ENCODE measurements around the gene PSMB11.

DNA sequence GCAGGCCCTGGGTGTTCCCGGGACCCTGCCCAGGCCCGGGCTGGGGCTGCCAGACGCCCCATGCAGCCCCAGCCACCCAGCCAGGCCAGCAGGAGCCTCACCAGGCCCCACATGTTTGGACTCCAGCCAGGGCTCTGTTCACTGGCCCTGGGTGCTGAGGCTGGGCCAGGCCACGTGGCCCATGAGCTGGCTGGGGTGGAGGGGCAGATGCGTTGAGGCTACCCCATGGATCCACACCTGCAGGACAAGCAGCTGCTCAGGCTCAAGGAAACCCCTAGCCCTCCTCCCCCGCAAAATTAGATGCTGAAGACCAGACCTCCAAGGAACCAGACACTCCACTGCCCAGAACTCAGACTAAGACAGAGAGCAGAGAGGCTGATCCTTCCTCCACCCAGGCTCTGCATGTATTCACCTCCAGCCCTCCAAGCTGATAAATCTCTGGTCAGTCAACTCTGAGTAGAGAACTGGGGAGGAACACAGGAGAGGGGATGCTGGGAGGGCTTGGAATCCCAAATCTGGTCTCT, 13.7 kb downstream of the PSMB11 start:
- TF ChIP-seq, protein P1, sequence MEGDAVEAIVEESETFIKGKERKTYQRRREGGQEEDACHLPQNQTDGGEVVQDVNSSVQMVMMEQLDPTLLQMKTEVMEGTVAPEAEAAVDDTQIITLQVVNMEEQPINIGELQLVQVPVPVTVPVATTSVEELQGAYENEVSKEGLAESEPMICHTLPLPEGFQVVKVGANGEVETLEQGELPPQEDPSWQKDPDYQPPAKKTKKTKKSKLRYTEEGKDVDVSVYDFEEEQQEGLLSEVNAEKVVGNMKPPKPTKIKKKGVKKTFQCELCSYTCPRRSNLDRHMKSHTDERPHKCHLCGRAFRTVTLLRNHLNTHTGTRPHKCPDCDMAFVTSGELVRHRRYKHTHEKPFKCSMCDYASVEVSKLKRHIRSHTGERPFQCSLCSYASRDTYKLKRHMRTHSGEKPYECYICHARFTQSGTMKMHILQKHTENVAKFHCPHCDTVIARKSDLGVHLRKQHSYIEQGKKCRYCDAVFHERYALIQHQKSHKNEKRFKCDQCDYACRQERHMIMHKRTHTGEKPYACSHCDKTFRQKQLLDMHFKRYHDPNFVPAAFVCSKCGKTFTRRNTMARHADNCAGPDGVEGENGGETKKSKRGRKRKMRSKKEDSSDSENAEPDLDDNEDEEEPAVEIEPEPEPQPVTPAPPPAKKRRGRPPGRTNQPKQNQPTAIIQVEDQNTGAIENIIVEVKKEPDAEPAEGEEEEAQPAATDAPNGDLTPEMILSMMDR (IDR thresholded peaks at IDR 0.05; ENCODE audit: low read length), result no peak
- TF ChIP-seq EZH2 (IDR thresholded peaks at IDR 0.05; ENCODE audit: borderline replicate concordance, low read length), result no peak

All from OCI-LY1 (cell line).